SK-N-SH (cell line): Measurements from ENCODE around the gene RPS15A. TPM values are rescaled to one million over a fixed set of nuclear protein-coding genes. Genes with fewer than 3 reads are reported as not detected.
A peak's percentile ranks its signal among the peaks of the same experiment; 100 is the strongest.

ENCODE experiments used
- CTCF ChIA-PET: fragments of 300-600, 350-600 bp; formaldehyde crosslinking; extraction: SDS; loops from one replicate; lab custom pipeline; 2021; lab: Yijun Ruan, JAX
- POLR2A ChIA-PET: fragments of 350-600 bp; sonication (Branson Sonifier 250); formaldehyde crosslinking; extraction: SDS; loops from one replicate; lab custom pipeline; 2020; ENCODE audit warnings: antibody characterized with exemption, inconsistent platforms; lab: Yijun Ruan, JAX
- DNase-seq: peaks from one replicate; pipeline ENCODE4 v3.0.0; 2012
- H2AFZ ChIP-seq: fragments of 200-600 bp; sonication (generic); 2 replicates; pipeline ENCODE4 v1.8.1; 2016; ENCODE audit warnings: antibody characterized with exemption, mild to moderate bottlenecking, low read depth
- H3F3A ChIP-seq: fragments of 200-600 bp; sonication (generic); replicated peaks from 2 replicates; pipeline ENCODE3; 2016; ENCODE audit warnings: antibody characterized with exemption, mild to moderate bottlenecking; ENCODE audit not compliant: insufficient read depth
- H3K27ac ChIP-seq, 2 experiments: fragments of 200-500 bp in 1 of 2; fragments of 200-600 bp in 1 of 2; sonication (Bioruptor generic) in 1 of 2; sonication (generic), shearing (Covaris generic) in 1 of 2; 2 replicates each; pipeline versions ENCODE4 v1.5.1 to v1.6.1; 2014 to 2016; ENCODE audit warnings: low read depth in 2 of 2, inconsistent platforms in 1 of 2, low read length in 1 of 2, mild to moderate bottlenecking in 1 of 2, mixed read lengths in 1 of 2
- H3K27me3 ChIP-seq: fragments of 200-600 bp; sonication (generic), shearing (Covaris generic); 2 replicates; pipeline ENCODE4 v1.6.1; 2016; ENCODE audit warnings: mixed run types; ENCODE audit not compliant: insufficient read depth
- H3K36me3 ChIP-seq, 2 experiments: fragments of 200-500 bp in 1 of 2; fragments of 200-600 bp in 1 of 2; sonication (Bioruptor generic) in 1 of 2; sonication (generic) in 1 of 2; replicated peaks in 1 of 2; 2 replicates each; pipeline versions ENCODE3 to v1.5.1; 2014 to 2016; ENCODE audit warnings: low read length in 1 of 2, mild to moderate bottlenecking in 1 of 2; ENCODE audit not compliant: insufficient read depth in 2 of 2, control insufficient read depth in 1 of 2
- H3K4me1 ChIP-seq, 2 experiments: fragments of 200-500 bp in 1 of 2; fragments of 200-600 bp in 1 of 2; sonication (Bioruptor generic) in 1 of 2; sonication (generic), shearing (Covaris generic) in 1 of 2; 2 replicates each; pipeline versions ENCODE4 v1.5.1 to v1.6.1; 2014 to 2016; ENCODE audit warnings: low read depth in 1 of 2, low read length in 1 of 2, mixed run types in 1 of 2; ENCODE audit not compliant: insufficient read depth in 2 of 2, control insufficient read depth in 1 of 2
- H3K4me2 ChIP-seq: fragments of 200-600 bp; sonication (generic), shearing (Covaris generic); 2 replicates; pipeline ENCODE4 v1.6.1; 2017; ENCODE audit warnings: mixed run types
- H3K4me3 ChIP-seq, 2 experiments: fragments of 200-500 bp in 1 of 2; fragments of 200-600 bp in 1 of 2; sonication (Bioruptor generic) in 1 of 2; sonication (generic), shearing (Covaris generic) in 1 of 2; 2 replicates each; pipeline versions ENCODE4 v1.5.1 to v1.8.1; 2014 to 2016; ENCODE audit warnings: low read depth in 2 of 2, inconsistent platforms in 1 of 2, low read length in 1 of 2, mild to moderate bottlenecking in 1 of 2, mixed read lengths in 1 of 2, moderate library complexity in 1 of 2
- H3K79me2 ChIP-seq: fragments of 200-600 bp; sonication (generic); 2 replicates; pipeline ENCODE4 v1.8.1; 2017; ENCODE audit warnings: mild to moderate bottlenecking; ENCODE audit not compliant: insufficient read depth
- H3K9ac ChIP-seq: fragments of 200-600 bp; sonication (generic); 2 replicates; pipeline ENCODE4 v1.6.1; 2017; ENCODE audit warnings: mixed run types
- H3K9me2 ChIP-seq: fragments of 200-600 bp; sonication (generic); 2 replicates; pipeline ENCODE4 v1.6.1; 2017; ENCODE audit warnings: mixed run types
- H3K9me3 ChIP-seq: fragments of 200-600 bp; sonication (generic); 2 replicates; pipeline ENCODE4 v1.6.1; 2017; ENCODE audit warnings: mixed run types, mild to moderate bottlenecking, moderate library complexity
- H4K20me1 ChIP-seq: fragments of 200-600 bp; sonication (generic); 2 replicates; pipeline ENCODE4 v1.6.1; 2017; ENCODE audit warnings: mild to moderate bottlenecking, mixed run types; ENCODE audit not compliant: insufficient read depth
- EZH2phosphoT487 ChIP-seq: fragments of 200-600 bp; sonication (generic); IDR thresholded peaks from 2 replicates; pipeline ENCODE4 v1.6.1; 2017; ENCODE audit warnings: low read depth, mixed run types, mild to moderate bottlenecking, antibody characterized with exemption, moderate library complexity, borderline replicate concordance
- GABPA ChIP-seq: IDR thresholded peaks from 2 replicates; pipeline ENCODE4 v1.4.0; 2012; ENCODE audit warnings: low read depth, mild to moderate bottlenecking
- GATA2 ChIP-seq: sonication (generic); formaldehyde crosslinking; IDR thresholded peaks from 2 replicates; pipeline ENCODE4 v1.5.0; 2020; ENCODE audit warnings: mild to moderate bottlenecking, missing genetic modification reagents
- IRF3 ChIP-seq: fragments of 150-350 bp; IDR thresholded peaks from 2 replicates; pipeline ENCODE4 v1.6.1; 2016; ENCODE audit warnings: mild to moderate bottlenecking, low read depth, low read length
- JUND ChIP-seq: IDR thresholded peaks from 2 replicates; pipeline ENCODE4 v1.4.0; 2012
- MAX ChIP-seq: IDR thresholded peaks from 2 replicates; pipeline ENCODE4 v1.4.0; 2012; ENCODE audit warnings: low read depth
- MXI1 ChIP-seq: IDR thresholded peaks from 2 replicates; pipeline ENCODE4 v1.6.1; 2012; ENCODE audit warnings: mild to moderate bottlenecking, low read depth, low read length, improper control_type of control experiment
- REST ChIP-seq: IDR thresholded peaks from 2 replicates; pipeline ENCODE4 v1.6.1; 2012; ENCODE audit warnings: mild to moderate bottlenecking, low read depth, low read length, moderate library complexity
- SIN3A ChIP-seq: IDR thresholded peaks from 2 replicates; pipeline ENCODE4 v1.6.1; 2012; ENCODE audit warnings: low read depth, mild to moderate bottlenecking, low read length, moderate library complexity, borderline replicate concordance
- SMC3 ChIP-seq: IDR thresholded peaks from 2 replicates; pipeline ENCODE4 v1.6.1; 2012; ENCODE audit warnings: low read depth, low read length, improper control_type of control experiment
- TAF1 ChIP-seq: IDR thresholded peaks from 2 replicates; pipeline ENCODE4 v1.6.1; 2012; ENCODE audit warnings: low read depth, mild to moderate bottlenecking, low read length, moderate library complexity, borderline replicate concordance
- TCF12 ChIP-seq: IDR thresholded peaks from 2 replicates; pipeline ENCODE4 v1.4.0; 2012
- WGBS: methylation state at CpG from one replicate; pipeline ENCODE4 v1.1.6; 2017; ENCODE audit warnings: low lambda C conversion rate; 5-methylcytosine and 5-hydroxymethylcytosine counted together
- polyA plus RNA-seq, 3 experiments: library from polyadenylated mRNA; depleted of rRNA; stranded (reverse); fragments of >200 nt; gene quantifications; 2 replicates each; pipeline ENCODE4 v1.2.3, GENCODE V29; 2012

Gene RPS15A
- polyA plus RNA-seq, 1 of the 3 experiments (the other 2 are of a cell fraction), result 6,745 TPM

- TF ChIP-seq REST (no peak), IRF3 (no peak), SMC3 (no peak), EZH2phosphoT487 (no peak), GATA2 (CRISPR knock-in tag) (no peak), MXI1 (no peak), JUND (no peak), SIN3A (no peak), GABPA (no peak), TAF1 (no peak), TCF12 (no peak), MAX (no peak)
These were observed 6.2 kb upstream of the RPS15A start (continued) for GRCh38 chr16:18796377-18796776.

GRCh38 chr16:18792836-18793433 is 2.8 kb upstream of the RPS15A start:
- Histone ChIP-seq H3K9me2 (no peaks in the 10 kb centered on the region), H4K20me1 (peaks cover 36% of the 10 kb centered on the region), H3K36me3 (peaks cover 63 to 77% of the 10 kb centered on the region in 2 experiments), H3K27ac (peak overlapping the region in 1 of 2 experiments; percentile 30; a peak in 2 of 4 replicates), H3K4me1 (peaks cover 8% of the 10 kb centered on the region in 2 experiments), H3K79me2 (peaks cover 80% of the 10 kb centered on the region), H3K27me3 (no peaks in the 10 kb centered on the region), H3K9ac (no peak overlapping the region), H2AFZ (no peak overlapping the region), H3K4me3 (no peak overlapping the region), H3K4me2 (no peak overlapping the region), H3K9me3 (no peaks in the 10 kb centered on the region), H3F3A (peaks cover 61% of the 10 kb centered on the region)
- ChIA-PET CTCF (interaction anchor here (0.9 to 1.5 kb wide), 2 partner anchors 9 to 12 kb away, joined by 3 to 4 read pairs; partner anchors contain the start of gene ARL6IP1), POLR2A (interaction anchor here (2.4 kb wide), 1 partner anchor 8 kb away, joined by 9 read pairs; the partner anchor contains the start of gene ARL6IP1)
- 92% methylated on average over 11 of the region's 11 CpGs for WGBS
- TF ChIP-seq TAF1, result no peak
- DNase-seq, result no peak
